Ovary (tissue), 3 donors: ENCODE results near the gene RPL10.

ENCODE experiments used
- POLR2A ChIP-seq: fragments of 450-650 bp; IDR thresholded peaks from one replicate; pipeline ENCODE4 v1.6.1; 2017; ENCODE audit warnings: antibody characterized with exemption, mild to moderate bottlenecking, moderate library complexity
- TF ChIP-seq, protein P1 (sequence below), 3 donors: fragments of 450-650 bp in 2 of 3; fragments of 200-600 bp in 1 of 3; IDR thresholded peaks; one replicate each; pipeline versions ENCODE4 v1.5.1 to v1.8.0; 2016 to 2022; ENCODE audit warnings: antibody characterized with exemption in 3 of 3, mild to moderate bottlenecking in 1 of 3
- donor health status: DM: no; HTN: no; CAD: no.

DNA sequence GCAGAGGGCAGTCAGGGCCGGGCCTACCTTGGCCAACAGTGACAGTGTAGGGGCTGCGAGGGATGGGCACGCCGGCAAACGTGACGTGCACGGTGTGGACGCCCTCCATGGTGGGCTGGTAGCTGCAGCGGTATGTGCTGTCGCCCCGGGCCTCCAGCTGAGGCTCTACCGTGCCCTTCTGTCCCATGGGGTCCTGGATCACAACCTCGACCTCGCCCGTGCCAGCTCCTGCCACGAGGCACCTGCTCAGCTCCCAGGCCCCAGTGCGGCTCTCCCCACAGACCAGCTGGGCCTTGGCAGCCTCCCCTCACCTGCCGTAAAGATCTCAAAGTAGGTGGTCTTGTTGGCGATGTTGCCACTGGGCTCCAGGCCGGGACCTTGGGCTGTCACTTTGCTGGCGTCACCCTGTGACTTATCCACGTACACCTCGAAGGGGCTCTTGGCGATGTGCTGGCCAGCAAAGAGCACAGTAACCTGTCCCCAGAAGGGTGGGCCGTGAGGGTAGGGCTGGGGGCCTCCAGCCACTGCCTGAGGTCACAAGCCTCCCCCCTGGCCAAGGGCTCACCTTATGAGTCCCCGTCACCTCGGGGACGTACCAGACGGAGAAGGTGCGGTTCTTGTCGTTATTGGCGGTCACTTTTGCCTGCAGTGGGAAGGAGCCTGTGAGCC is 32.0 kb upstream of the RPL10 start:
- TF ChIP-seq, protein P1, sequence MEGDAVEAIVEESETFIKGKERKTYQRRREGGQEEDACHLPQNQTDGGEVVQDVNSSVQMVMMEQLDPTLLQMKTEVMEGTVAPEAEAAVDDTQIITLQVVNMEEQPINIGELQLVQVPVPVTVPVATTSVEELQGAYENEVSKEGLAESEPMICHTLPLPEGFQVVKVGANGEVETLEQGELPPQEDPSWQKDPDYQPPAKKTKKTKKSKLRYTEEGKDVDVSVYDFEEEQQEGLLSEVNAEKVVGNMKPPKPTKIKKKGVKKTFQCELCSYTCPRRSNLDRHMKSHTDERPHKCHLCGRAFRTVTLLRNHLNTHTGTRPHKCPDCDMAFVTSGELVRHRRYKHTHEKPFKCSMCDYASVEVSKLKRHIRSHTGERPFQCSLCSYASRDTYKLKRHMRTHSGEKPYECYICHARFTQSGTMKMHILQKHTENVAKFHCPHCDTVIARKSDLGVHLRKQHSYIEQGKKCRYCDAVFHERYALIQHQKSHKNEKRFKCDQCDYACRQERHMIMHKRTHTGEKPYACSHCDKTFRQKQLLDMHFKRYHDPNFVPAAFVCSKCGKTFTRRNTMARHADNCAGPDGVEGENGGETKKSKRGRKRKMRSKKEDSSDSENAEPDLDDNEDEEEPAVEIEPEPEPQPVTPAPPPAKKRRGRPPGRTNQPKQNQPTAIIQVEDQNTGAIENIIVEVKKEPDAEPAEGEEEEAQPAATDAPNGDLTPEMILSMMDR (IDR thresholded peaks at IDR 0.05) = no peak
- no peak for TF ChIP-seq POLR2A
